ENCODE measurements around the gene SF1. TPM values are rescaled to one million over a fixed set of nuclear protein-coding genes. Genes with fewer than 3 reads are reported as not detected.

Gene SF1
- total and polyA plus RNA-seq, 2 of the 8 experiments (the other 6 are each of a cell fraction or from before 2014, with no cell fraction given), result 72.7 to 353 TPM

DNA sequence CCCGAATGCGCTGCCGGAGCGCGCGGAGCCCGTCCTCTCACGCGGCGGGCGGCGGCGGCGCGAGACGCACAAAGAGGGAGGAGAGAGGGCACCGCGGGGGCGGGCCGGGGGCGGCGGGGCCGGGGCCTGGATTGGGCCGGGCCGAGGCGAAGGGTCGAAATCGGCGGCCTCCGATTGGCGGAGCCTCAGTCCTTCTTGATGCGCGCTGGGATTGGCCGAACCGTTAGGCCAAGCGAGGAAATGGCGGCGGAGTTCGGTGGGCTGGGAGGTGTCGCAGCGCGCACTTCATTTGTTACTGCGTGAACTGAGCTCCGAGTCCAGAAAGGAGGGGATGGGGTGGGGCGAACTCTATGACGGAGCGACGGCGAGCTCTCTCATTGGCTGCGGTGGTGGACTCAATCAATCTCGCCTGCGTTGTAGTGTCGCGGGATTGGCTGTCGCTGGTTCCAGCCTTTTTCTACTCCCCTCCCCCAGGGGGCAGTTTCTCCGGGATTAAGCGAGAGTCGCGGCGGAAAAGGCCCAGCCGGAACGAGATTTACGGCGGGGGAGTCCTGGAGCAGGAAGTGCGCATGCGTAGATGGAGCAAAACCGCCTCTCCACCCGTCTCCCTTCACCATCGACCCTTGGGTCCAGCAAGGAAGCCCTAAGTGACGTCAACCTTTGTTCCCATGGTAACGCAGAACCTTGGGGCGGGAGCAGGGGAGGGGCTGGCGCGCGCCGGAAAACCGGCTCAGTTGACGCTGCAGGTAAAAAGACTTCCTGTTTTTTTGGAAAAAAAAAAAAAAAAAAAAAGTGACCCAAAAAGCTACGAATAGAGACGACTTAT, at the start of gene SF1 (continued):
- TF ChIP-seq BRCA1 (IDR thresholded peaks at IDR 0.05; ENCODE audit: low read depth, low read length), result peak; percentile 92
- TF ChIP-seq CHD2 (IDR thresholded peaks at IDR 0.05; ENCODE audit: low read length), result peak; percentile 98
- peak; percentile 76 for TF ChIP-seq JUND (IDR thresholded peaks at IDR 0.05; ENCODE audit: low read length)
- peak; percentile 93 to 94 for TF ChIP-seq POLR2A (IDR thresholded peaks at IDR 0.05; ENCODE audit: control extremely low read depth in 1 of 2, low read depth in 2 of 2, low read length in 2 of 2)
- TF ChIP-seq CBX8 (IDR thresholded peaks at IDR 0.05; ENCODE audit: borderline replicate concordance, low read depth, low read length), result no peak
- peak; percentile 97 for TF ChIP-seq TAF1 (IDR thresholded peaks at IDR 0.05; ENCODE audit: low read depth, low read length)
- TF ChIP-seq TEAD4 (IDR thresholded peaks at IDR 0.05; ENCODE audit: low read depth, low read length), result no peak

Data from H1 (cell line).